ENCODE data around the gene SHMT2. TPM values are rescaled to one million over a fixed set of nuclear protein-coding genes. Genes with fewer than 3 reads are reported as not detected.

The SHMT2 gene
- total RNA-seq, 1 experiment from 2014 or later = 280 TPM

- intact Hi-C loops (cut with micrococcal nuclease) = no loop called here
- DNase-seq (ENCODE audit: low read depth, low spot score) (no peak), ATAC-seq (no peak)
- no peaks in the 10 kb centered on the region for H3K27me3 ChIP-seq (ENCODE audit: insufficient read depth, low read length)
- no peak overlapping the region; the same call in 1 of the 2 replicates for H3K27ac ChIP-seq (ENCODE audit: low read depth, low read length)
- RAD21 ChIA-PET (ENCODE audit: low non-redundant PET in 1 of 2, low total read pairs in 2 of 2, uncharacterized antibody in 2 of 2, unreplicated experiment in 2 of 2) = no interaction called here
- H3K36me3 ChIP-seq (ENCODE audit: control insufficient read depth in 1 of 2, insufficient read depth in 2 of 2, low read length in 2 of 2) = no peaks in the 10 kb centered on the region
- BruUV-seq (replicated peaks) = no TSS peak
- no peaks in the 10 kb centered on the region for H3K9me3 ChIP-seq (ENCODE audit: control insufficient read depth in 1 of 2, insufficient read depth in 1 of 2, low read depth in 1 of 2, low read length in 2 of 2)
- no peak overlapping the region for H3K4me2 ChIP-seq (ENCODE audit: low read length)
- H3K9me2 ChIP-seq (ENCODE audit: insufficient read depth) = no peaks in the 10 kb centered on the region
- no peaks in the 10 kb centered on the region for H4K20me1 ChIP-seq (ENCODE audit: insufficient read depth)
- CTCF ChIA-PET = interaction anchor here (1.2 kb wide), 1 partner anchor 18 kb away, joined by 3 read pairs; no protein-coding TSS in a partner anchor
- TF ChIP-seq ZNF274 (IDR thresholded peaks at IDR 0.05; ENCODE audit: low read depth, low read length) (no peak), CTCF (IDR thresholded peaks at IDR 0.05 in 2 of 3, conservative IDR thresholded peaks at IDR 0.05 in 1 of 3; ENCODE audit: borderline replicate concordance in 1 of 3, insufficient read depth in 1 of 3, low read depth in 2 of 3, low read length in 2 of 3) (peak in 1 of 3 experiments; percentile 34; a peak in 1 of 6 replicates)
- peaks cover 0 to 7% of the 10 kb centered on the region in 2 experiments; a peak in 1 of 4 replicates for H3K4me1 ChIP-seq (ENCODE audit: control insufficient read depth in 1 of 2, insufficient read depth in 2 of 2, low read length in 2 of 2)
- H2AFZ ChIP-seq (ENCODE audit: low read depth, low read length, poor library complexity, severe bottlenecking) = no peak overlapping the region
- POLR2A ChIA-PET = no interaction called here
- H3K79me2 ChIP-seq (ENCODE audit: insufficient read depth, low read length) = peaks cover 6% of the 10 kb centered on the region
- H3K4me3 ChIP-seq (replicated peaks in 1 of 2; ENCODE audit: low read depth in 1 of 2, low read length in 2 of 2) = no peak overlapping the region
- no peak overlapping the region for H3K9ac ChIP-seq (ENCODE audit: low read length)
Measured at GRCh38 chr12:57224973-57225679, 4.4 kb upstream of the SHMT2 start.

- H3K27ac ChIP-seq (ENCODE audit: low read depth, low read length) = no peak overlapping the region
- H3K27me3 ChIP-seq (ENCODE audit: insufficient read depth, low read length) = no peaks in the 10 kb centered on the region
- no peak for TF ChIP-seq SIN3A (IDR thresholded peaks at IDR 0.05; ENCODE audit: low read depth)
- no peak for ATAC-seq
- H2AFZ ChIP-seq (ENCODE audit: low read depth, low read length, poor library complexity, severe bottlenecking) = no peak overlapping the region
- H3K4me2 ChIP-seq (ENCODE audit: low read length) = no peak overlapping the region
- peaks cover 3 to 12% of the 10 kb centered on the region in 2 experiments; a peak in 3 of 4 replicates for H3K4me1 ChIP-seq (ENCODE audit: control insufficient read depth in 1 of 2, insufficient read depth in 2 of 2, low read length in 2 of 2)
- ChIA-PET CTCF (interaction anchor here (2.1 to 2.9 kb wide), 2 partner anchors 13 to 17 kb away, joined by 8 to 9 read pairs; no protein-coding TSS in a partner anchor), POLR2A (no interaction called here), RAD21 (ENCODE audit: low non-redundant PET in 1 of 2, low total read pairs in 2 of 2, uncharacterized antibody in 2 of 2, unreplicated experiment in 2 of 2) (no interaction called here)
- intact Hi-C loops (cut with micrococcal nuclease) = no loop called here
- no peak overlapping the region for H3K4me3 ChIP-seq (replicated peaks in 1 of 2; ENCODE audit: low read depth in 1 of 2, low read length in 2 of 2)
- H4K20me1 ChIP-seq (ENCODE audit: insufficient read depth) = no peaks in the 10 kb centered on the region
- DNase-seq (ENCODE audit: low read depth, low spot score) = no peak
- H3K79me2 ChIP-seq (ENCODE audit: insufficient read depth, low read length) = peaks cover 12% of the 10 kb centered on the region
- H3K9ac ChIP-seq (ENCODE audit: low read length) = no peak overlapping the region
- no peaks in the 10 kb centered on the region; a peak in 1 of 4 replicates for H3K36me3 ChIP-seq (ENCODE audit: control insufficient read depth in 1 of 2, insufficient read depth in 2 of 2, low read length in 2 of 2)
- H3K9me2 ChIP-seq (ENCODE audit: insufficient read depth) = no peaks in the 10 kb centered on the region
- no TSS peak for BruUV-seq (replicated peaks)
- H3K9me3 ChIP-seq (ENCODE audit: control insufficient read depth in 1 of 2, insufficient read depth in 1 of 2, low read depth in 1 of 2, low read length in 2 of 2) = no peaks in the 10 kb centered on the region
Measured at GRCh38 chr12:57225680-57226210, 3.8 kb upstream of the SHMT2 start.
